Uterus (tissue), 4 donors: ENCODE results near the gene ZNF407. TPM values are rescaled to one million over a fixed set of nuclear protein-coding genes. Genes with fewer than 3 reads are reported as not detected.

Experiments used
- DNase-seq, 2 donors: peaks; one replicate each; pipeline ENCODE4 v3.0.0-alpha.2; 2019 to 2020
- H3K27ac ChIP-seq, 2 donors: fragments of 200-600 bp; sonication (generic); 1 replicate in 1 of 2; 2 replicates in 1 of 2; pipeline ENCODE4 v1.5.1; 2016 to 2018
- H3K27me3 ChIP-seq, 2 donors: fragments of 200-600 bp; sonication (generic); one replicate each; pipeline ENCODE4 v1.5.1; 2018 to 2019; ENCODE audit warnings: control low read depth in 1 of 2
- H3K36me3 ChIP-seq, 2 donors: fragments of 200-600 bp; sonication (generic); one replicate each; pipeline ENCODE4 v1.5.1; 2019; ENCODE audit warnings: control low read depth in 1 of 2
- H3K4me1 ChIP-seq, 2 donors: fragments of 200-600 bp; sonication (generic); one replicate each; pipeline ENCODE4 v1.5.1; 2018 to 2019; ENCODE audit warnings: control low read depth in 1 of 2
- H3K4me3 ChIP-seq, 2 donors: fragments of 200-600 bp; sonication (generic); 1 replicate in 1 of 2; 2 replicates in 1 of 2; pipeline ENCODE4 v1.5.1; 2018 to 2019; ENCODE audit warnings: mild to moderate bottlenecking in 1 of 2
- H3K9me3 ChIP-seq, 2 donors: fragments of 200-600 bp; sonication (generic); one replicate each; pipeline ENCODE4 v1.5.1; 2019; ENCODE audit warnings: control low read depth in 1 of 2
- POLR2A ChIP-seq, 2 donors: fragments of 450-650 bp; IDR thresholded peaks; one replicate each; pipeline ENCODE4 v1.6.1; 2016; ENCODE audit warnings: antibody characterized with exemption in 2 of 2, mild to moderate bottlenecking in 1 of 2, moderate library complexity in 1 of 2
- intact Hi-C: fragments of 100-400 bp; cut with DNase I; formaldehyde crosslinking; loops from one replicate; pipeline ENCODE4 v1.15.1; 2023; ENCODE audit warnings: low total_unique reads
- total RNA-seq, 4 donors: library from RNA; depleted of rRNA in 3 of 4; stranded (reverse); fragments of >200 nt in 3 of 4; gene quantifications; one replicate each; pipeline versions ENCODE4 v1.1.0 to v1.2.4, GENCODE V29; 2014 to 2023
- TF ChIP-seq, protein P1 (sequence below), 4 experiments: fragments of 200-600 bp in 2 of 4; fragments of 450-650 bp in 2 of 4; sonication (generic) in 2 of 4; IDR thresholded peaks; one replicate each; pipeline ENCODE4 v1.5.1; 2016 to 2019; ENCODE audit warnings: antibody characterized with exemption in 4 of 4, mild to moderate bottlenecking in 2 of 4, moderate library complexity in 1 of 4
- donor health status: DM: yes; HTN: yes; CAD: no.

The ZNF407 gene
- total RNA-seq, 4 donors from 2014 or later, result 10.6 to 38.9 (median 23.7) TPM

DNA sequence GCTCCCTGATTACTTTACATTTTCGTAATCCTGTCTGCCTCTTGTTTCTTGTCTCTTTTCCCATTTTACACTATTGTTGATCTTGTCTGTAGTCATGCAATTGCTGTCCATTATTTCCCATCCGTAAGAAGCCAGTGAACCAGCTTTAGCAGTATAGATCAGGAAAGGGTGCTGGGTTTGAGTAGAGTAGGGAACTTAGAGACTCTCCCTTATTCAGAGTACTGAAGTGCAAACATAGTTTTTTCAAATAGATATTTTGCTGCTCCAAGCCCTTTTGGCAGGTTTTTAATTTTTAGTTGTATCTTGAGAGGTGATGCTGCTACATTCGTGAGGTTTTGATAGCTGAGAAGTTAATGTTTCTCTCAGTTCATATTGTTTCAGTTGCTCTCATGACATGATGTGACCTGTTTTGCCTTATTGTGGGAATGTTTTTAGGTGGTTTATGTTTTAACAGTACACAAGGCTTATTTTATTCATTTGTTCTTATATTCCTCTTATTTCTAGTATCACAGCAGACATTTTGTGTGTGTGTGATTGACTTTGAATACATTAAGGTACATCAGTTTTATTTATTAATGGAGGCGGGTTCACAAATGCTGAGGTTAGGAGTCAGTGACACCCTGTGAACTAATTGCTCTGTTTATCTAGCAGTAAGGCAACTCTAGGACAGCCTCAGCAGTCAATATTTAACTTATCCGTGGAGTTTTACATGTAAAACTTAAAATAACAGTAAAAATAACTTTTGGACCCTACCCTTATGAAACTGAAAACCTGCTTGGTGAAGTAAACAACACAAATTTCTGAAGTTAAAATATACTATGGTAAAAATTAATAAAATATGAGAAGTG lies 118.4 kb downstream of the ZNF407 start:
- intact Hi-C loops, result no loop called here
- no peaks in the 10 kb centered on the region for H3K9me3 ChIP-seq
- no peaks in the 10 kb centered on the region for H3K36me3 ChIP-seq
- DNase-seq, result no peak
- no peaks in the 10 kb centered on the region for H3K4me1 ChIP-seq
- TF ChIP-seq, protein P1, sequence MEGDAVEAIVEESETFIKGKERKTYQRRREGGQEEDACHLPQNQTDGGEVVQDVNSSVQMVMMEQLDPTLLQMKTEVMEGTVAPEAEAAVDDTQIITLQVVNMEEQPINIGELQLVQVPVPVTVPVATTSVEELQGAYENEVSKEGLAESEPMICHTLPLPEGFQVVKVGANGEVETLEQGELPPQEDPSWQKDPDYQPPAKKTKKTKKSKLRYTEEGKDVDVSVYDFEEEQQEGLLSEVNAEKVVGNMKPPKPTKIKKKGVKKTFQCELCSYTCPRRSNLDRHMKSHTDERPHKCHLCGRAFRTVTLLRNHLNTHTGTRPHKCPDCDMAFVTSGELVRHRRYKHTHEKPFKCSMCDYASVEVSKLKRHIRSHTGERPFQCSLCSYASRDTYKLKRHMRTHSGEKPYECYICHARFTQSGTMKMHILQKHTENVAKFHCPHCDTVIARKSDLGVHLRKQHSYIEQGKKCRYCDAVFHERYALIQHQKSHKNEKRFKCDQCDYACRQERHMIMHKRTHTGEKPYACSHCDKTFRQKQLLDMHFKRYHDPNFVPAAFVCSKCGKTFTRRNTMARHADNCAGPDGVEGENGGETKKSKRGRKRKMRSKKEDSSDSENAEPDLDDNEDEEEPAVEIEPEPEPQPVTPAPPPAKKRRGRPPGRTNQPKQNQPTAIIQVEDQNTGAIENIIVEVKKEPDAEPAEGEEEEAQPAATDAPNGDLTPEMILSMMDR (IDR thresholded peaks at IDR 0.05), result no peak
- TF ChIP-seq POLR2A (IDR thresholded peaks at IDR 0.05), result no peak
- no peak overlapping the region for H3K27ac ChIP-seq
- H3K4me3 ChIP-seq, result no peak overlapping the region
- no peaks in the 10 kb centered on the region for H3K27me3 ChIP-seq

DNA sequence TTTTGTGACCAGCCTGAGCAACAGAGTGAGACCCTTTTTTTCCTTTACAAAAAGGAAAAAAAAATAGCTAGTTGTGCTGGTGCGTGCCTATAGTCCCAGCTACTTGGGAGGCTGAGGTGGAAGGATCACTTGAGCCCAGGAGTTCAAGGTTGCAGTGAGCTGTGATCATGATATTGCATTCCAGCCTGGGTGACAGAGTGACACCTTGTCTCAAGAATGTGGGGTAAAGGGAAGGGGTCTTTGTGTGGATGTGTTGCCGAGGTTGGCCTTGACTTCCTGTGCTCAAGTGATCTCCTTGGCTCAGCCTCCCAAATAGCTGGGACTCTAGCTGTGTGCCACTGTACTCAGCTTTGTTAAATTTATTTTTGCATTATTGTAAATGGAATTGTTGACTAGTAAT lies 120.6 kb downstream of the ZNF407 start:
- intact Hi-C loops, result no loop called here
- no peak overlapping the region for H3K4me3 ChIP-seq
- TF ChIP-seq, protein P1 (IDR thresholded peaks at IDR 0.05), result no peak
- no peak for TF ChIP-seq POLR2A (IDR thresholded peaks at IDR 0.05)
- no peaks in the 10 kb centered on the region for H3K4me1 ChIP-seq
- H3K36me3 ChIP-seq, result no peaks in the 10 kb centered on the region
- H3K27me3 ChIP-seq, result no peaks in the 10 kb centered on the region
- no peak overlapping the region for H3K27ac ChIP-seq
- DNase-seq, result no peak
- no peaks in the 10 kb centered on the region for H3K9me3 ChIP-seq

DNA sequence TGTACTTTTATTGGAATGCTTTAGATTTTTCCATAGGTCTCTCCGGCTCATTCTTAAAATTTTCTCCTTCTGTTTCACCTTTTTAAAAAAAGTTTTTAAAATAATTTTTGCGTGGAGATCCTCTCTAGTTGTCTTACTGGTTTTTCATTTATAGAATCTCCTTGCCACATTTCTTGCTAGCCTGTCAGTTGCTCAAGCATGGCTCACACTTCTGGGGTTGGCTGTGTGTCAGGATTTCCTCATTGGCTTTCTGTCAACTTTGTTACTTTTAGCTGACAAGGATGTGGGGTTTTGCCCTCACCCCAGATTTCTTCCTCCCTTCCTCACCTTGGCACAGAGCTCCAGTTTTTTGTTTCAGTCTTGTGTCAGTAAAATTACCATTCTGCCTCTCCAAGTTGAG lies 124.6 kb downstream of the ZNF407 start:
- intact Hi-C loops, result no loop called here
- Histone ChIP-seq H3K27me3 (no peaks in the 10 kb centered on the region), H3K9me3 (no peaks in the 10 kb centered on the region), H3K36me3 (no peaks in the 10 kb centered on the region), H3K27ac (no peak overlapping the region), H3K4me1 (no peaks in the 10 kb centered on the region), H3K4me3 (no peak overlapping the region)
- DNase-seq, result no peak
- TF ChIP-seq, protein P1 (IDR thresholded peaks at IDR 0.05), result no peak
- TF ChIP-seq POLR2A (IDR thresholded peaks at IDR 0.05), result no peak

DNA sequence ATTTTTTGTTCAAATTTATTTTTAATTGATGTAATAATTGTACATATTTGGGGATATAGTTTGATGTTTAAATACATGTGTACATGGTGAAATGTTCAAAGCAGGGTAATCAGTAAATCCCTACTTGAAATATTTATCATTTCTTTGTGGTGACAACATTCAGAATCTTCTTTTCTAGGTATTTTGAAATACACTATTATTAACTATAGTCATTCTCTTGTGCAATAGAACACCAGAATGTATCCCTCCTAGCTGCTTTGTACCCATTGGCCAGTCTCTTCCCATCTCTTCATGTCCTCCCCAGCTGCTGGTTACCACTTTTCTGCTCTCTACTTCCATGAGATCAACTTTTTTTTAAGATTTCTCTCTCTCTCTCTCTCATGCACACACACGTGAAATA lies 126.5 kb downstream of the ZNF407 start:
- Histone ChIP-seq H3K36me3 (no peaks in the 10 kb centered on the region), H3K27ac (no peak overlapping the region), H3K27me3 (no peaks in the 10 kb centered on the region), H3K4me3 (no peak overlapping the region), H3K4me1 (no peaks in the 10 kb centered on the region), H3K9me3 (no peaks in the 10 kb centered on the region)
- DNase-seq, result no peak
- intact Hi-C loops, result no loop called here
- TF ChIP-seq, protein P1 (IDR thresholded peaks at IDR 0.05), result no peak
- no peak for TF ChIP-seq POLR2A (IDR thresholded peaks at IDR 0.05)

DNA sequence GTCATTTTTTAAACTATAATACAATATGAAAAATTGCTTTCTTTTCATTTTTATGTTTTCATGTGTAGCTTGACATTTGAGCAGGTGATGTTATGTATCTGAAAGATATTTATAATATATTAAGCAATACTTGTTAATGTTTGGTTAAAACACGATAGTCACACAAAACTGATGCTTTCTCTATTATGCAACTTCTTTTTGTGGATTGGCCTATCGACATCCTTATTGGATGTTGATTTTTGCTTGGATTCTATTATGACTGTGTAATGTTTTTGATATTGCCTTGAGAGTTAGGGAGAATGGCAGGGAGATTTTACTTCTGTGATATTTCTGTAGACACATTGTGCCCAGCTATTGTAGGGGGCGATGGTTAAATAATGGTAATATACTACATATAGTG lies 128.0 kb downstream of the ZNF407 start:
- H3K4me1 ChIP-seq, result no peaks in the 10 kb centered on the region

More for the DNA sequence above, 128.0 kb downstream of the ZNF407 start:
- no peaks in the 10 kb centered on the region for H3K9me3 ChIP-seq
- no peak overlapping the region for H3K4me3 ChIP-seq
- no peaks in the 10 kb centered on the region for H3K27me3 ChIP-seq
- no peak for DNase-seq
- TF ChIP-seq, protein P1 (IDR thresholded peaks at IDR 0.05), result no peak
- no peak for TF ChIP-seq POLR2A (IDR thresholded peaks at IDR 0.05)
- intact Hi-C loops, result no loop called here
- no peaks in the 10 kb centered on the region for H3K36me3 ChIP-seq
- no peak overlapping the region for H3K27ac ChIP-seq
